Natural killer cell (primary cell): ENCODE data around the gene CEACAM3. TPM values are rescaled to one million over a fixed set of nuclear protein-coding genes. Genes with fewer than 3 reads are reported as not detected.
"Not testable (repeated sequence)": the region's sequence is repeated elsewhere in the genome, so short reads cannot be mapped to it uniquely, and the experiment has no call there.

ENCODE experiments used
- ATAC-seq, 3 donors: fragments of 150-1000 bp in 2 of 3; fragments of 200-7000 bp in 1 of 3; cut with Tn5 transposase; 1 replicate in 1 of 3; 2 replicates in 2 of 3; pipeline ENCODE4 v1.10.0; 2021; ENCODE audit warnings: mild to moderate bottlenecking in 2 of 3, moderate library complexity in 2 of 3
- DNase-seq, 2 donors: peaks; one replicate each; pipeline versions ENCODE4 v3.0.0 to v3.0.0-alpha.2; 2013 to 2021; ENCODE audit warnings: mixed read lengths in 1 of 2
- H3K27ac ChIP-seq: one replicate; pipeline ENCODE4 v1.5.1; 2013; ENCODE audit warnings: mild to moderate bottlenecking, low read length
- H3K27me3 ChIP-seq: one replicate; pipeline ENCODE4 v1.6.1; 2013; ENCODE audit warnings: low read length; ENCODE audit not compliant: control insufficient read depth, insufficient read depth
- H3K36me3 ChIP-seq: one replicate; pipeline ENCODE4 v1.6.1; 2013; ENCODE audit warnings: low read length; ENCODE audit not compliant: control insufficient read depth, insufficient read depth
- H3K4me1 ChIP-seq: one replicate; pipeline ENCODE4 v1.6.1; 2013; ENCODE audit warnings: low read length; ENCODE audit not compliant: control insufficient read depth, insufficient read depth
- H3K4me3 ChIP-seq: one replicate; pipeline ENCODE4 v1.5.1; 2013; ENCODE audit warnings: low read length
- H3K9me3 ChIP-seq: one replicate; pipeline ENCODE4 v1.6.1; 2013; ENCODE audit warnings: low read length; ENCODE audit not compliant: control insufficient read depth, insufficient read depth
- H3K27ac Mint-ChIP-seq, 2 donors: one replicate each; pipeline ENCODE4 v1.8.0; 2022; ENCODE audit warnings: mild to moderate bottlenecking in 2 of 2, mixed read lengths in 2 of 2, moderate library complexity in 1 of 2
- H3K27me3 Mint-ChIP-seq, 2 donors: one replicate each; pipeline ENCODE4 v1.8.0; 2022; ENCODE audit warnings: low read depth in 2 of 2, mixed read lengths in 2 of 2
- H3K36me3 Mint-ChIP-seq: one replicate; pipeline ENCODE4 v1.8.0; 2022; ENCODE audit warnings: mixed read lengths
- H3K4me1 Mint-ChIP-seq, 2 donors: one replicate each; pipeline ENCODE4 v1.8.0; 2022; ENCODE audit warnings: mixed read lengths in 2 of 2
- H3K4me3 Mint-ChIP-seq: one replicate; pipeline ENCODE4 v1.8.0; 2022; ENCODE audit warnings: mild to moderate bottlenecking, moderate library complexity, mixed read lengths
- H3K9me3 Mint-ChIP-seq, 2 donors: one replicate each; pipeline ENCODE4 v1.8.0; 2022; ENCODE audit warnings: mixed read lengths in 2 of 2
- CTCF ChIP-seq: fragments of 200-600 bp; IDR thresholded peaks from one replicate; pipeline ENCODE4 v1.8.0; 2022; ENCODE audit warnings: antibody characterized with exemption
- WGBS: methylation state at CpG from one replicate; pipeline ENCODE4 v1.1.7; 2013; ENCODE audit warnings: missing lambda C conversion rate; ENCODE audit not compliant: insufficient coverage; 5-methylcytosine and 5-hydroxymethylcytosine counted together
- intact Hi-C: fragments of 100-400 bp; cut with micrococcal nuclease; formaldehyde crosslinking; loops from one replicate; pipeline ENCODE4 v1.14.2; 2022
- total RNA-seq, 4 donors: library from RNA; stranded (reverse); fragments of 120-200 nt in 1 of 4; gene quantifications; one replicate each; pipeline versions ENCODE4 v1.2.3 to v1.2.4, GENCODE V29; 2013 to 2022

CEACAM3 gene
- total RNA-seq, 3 donors from 2014 or later (not counting 1 experiment from before 2014, with no cell fraction given), result 1.3 to 1.7 TPM; not detected in 1

- H3K27me3 Mint-ChIP-seq, result peaks cover 14 to 22% of the 10 kb centered on the region in 2 donors
- no peaks in the 10 kb centered on the region for H3K36me3 Mint-ChIP-seq
- TF ChIP-seq CTCF, result no peak
- no peak overlapping the region for H3K4me3 Mint-ChIP-seq
- H3K4me3 ChIP-seq, result no peak overlapping the region
- no peak for ATAC-seq
- intact Hi-C loops, result no loop called here
- no peaks in the 10 kb centered on the region for H3K9me3 Mint-ChIP-seq
- no peaks in the 10 kb centered on the region for H3K9me3 ChIP-seq
- H3K4me1 Mint-ChIP-seq, result peaks cover 15 to 18% of the 10 kb centered on the region in 2 donors
- peaks cover 2% of the 10 kb centered on the region for H3K27me3 ChIP-seq
- no peaks in the 10 kb centered on the region for H3K36me3 ChIP-seq
- DNase-seq, result no peak
- H3K27ac ChIP-seq, result no peak overlapping the region
- H3K4me1 ChIP-seq, result peaks cover 12% of the 10 kb centered on the region
- WGBS, result 87% methylated on average over 7 of the region's 7 CpGs
- H3K27ac Mint-ChIP-seq, result no peak overlapping the region
Observed at GRCh38 chr19:41787055-41787454, 9.3 kb upstream of the CEACAM3 start.

- H3K36me3 Mint-ChIP-seq, H3K9me3 ChIP-seq, intact Hi-C loops, H3K4me3 ChIP-seq, H3K27ac Mint-ChIP-seq, ATAC-seq, H3K36me3 ChIP-seq, H3K9me3 Mint-ChIP-seq, DNase-seq, H3K27me3 ChIP-seq, H3K4me3 Mint-ChIP-seq, H3K27ac ChIP-seq: not testable (repeated sequence)
- peaks cover 15 to 18% of the 10 kb centered on the region in 2 donors for H3K4me1 Mint-ChIP-seq
- WGBS, result no CpG with 5 or more reads among the region's 1 CpG
- H3K4me1 ChIP-seq, result peaks cover 12% of the 10 kb centered on the region
- peaks cover 26 to 32% of the 10 kb centered on the region in 2 donors for H3K27me3 Mint-ChIP-seq
Observed at GRCh38 chr19:41788518-41788917, 7.9 kb upstream of the CEACAM3 start.

- H3K9me3 ChIP-seq, H3K36me3 ChIP-seq, DNase-seq, H3K9me3 Mint-ChIP-seq, ATAC-seq, H3K4me3 Mint-ChIP-seq, H3K4me3 ChIP-seq, H3K27ac ChIP-seq, H3K27ac Mint-ChIP-seq, H3K27me3 ChIP-seq, intact Hi-C loops, H3K36me3 Mint-ChIP-seq: not testable (repeated sequence)
- peaks cover 12% of the 10 kb centered on the region for H3K4me1 ChIP-seq
- peaks cover 26 to 32% of the 10 kb centered on the region in 2 donors for H3K27me3 Mint-ChIP-seq
- 98% methylated on average over 3 of the region's 5 CpGs for WGBS
- H3K4me1 Mint-ChIP-seq, result peaks cover 15 to 18% of the 10 kb centered on the region in 2 donors
Observed at GRCh38 chr19:41789053-41789452, 7.3 kb upstream of the CEACAM3 start.

GRCh38 chr19:41792513-41793413, 3.6 kb upstream of the CEACAM3 start:
- peak; percentile 75 for TF ChIP-seq CTCF
- peak in 1 of 3 donors; percentile 58 for ATAC-seq
- H3K27me3 Mint-ChIP-seq, result peaks cover 25 to 37% of the 10 kb centered on the region in 2 donors
- H3K27ac Mint-ChIP-seq, result no peak overlapping the region
- intact Hi-C loops, result loop anchor here (5.0 kb wide), 1 partner anchor 160 kb away; no protein-coding TSS in a partner anchor
- DNase-seq, result peak; percentile 41 to 75
- Histone ChIP-seq H3K27me3 (peaks cover 2% of the 10 kb centered on the region), H3K4me1 (peaks cover 11% of the 10 kb centered on the region), H3K9me3 (no peaks in the 10 kb centered on the region), H3K4me3 (no peak overlapping the region), H3K27ac (no peak overlapping the region), H3K36me3 (no peaks in the 10 kb centered on the region)
- H3K36me3 Mint-ChIP-seq, result no peaks in the 10 kb centered on the region
- H3K4me3 Mint-ChIP-seq, result no peak overlapping the region
- WGBS, result 37% methylated on average over 20 of the region's 22 CpGs
- H3K9me3 Mint-ChIP-seq, result no peaks in the 10 kb centered on the region
- peaks cover 0 to 9% of the 10 kb centered on the region in 2 donors for H3K4me1 Mint-ChIP-seq
